Gastroesophageal sphincter (tissue), 3 donors: ENCODE data around the gene INAVA.

ENCODE experiments used
- EP300 ChIP-seq: sonication (generic); formaldehyde crosslinking; IDR thresholded peaks from one replicate; pipeline ENCODE4 v1.6.1; 2017; ENCODE audit warnings: antibody characterized with exemption, mild to moderate bottlenecking
- POLR2A ChIP-seq, 2 donors: fragments of 450-650 bp; IDR thresholded peaks; one replicate each; pipeline ENCODE4 v1.6.1; 2017; ENCODE audit warnings: antibody characterized with exemption in 2 of 2, mild to moderate bottlenecking in 2 of 2, moderate library complexity in 1 of 2
- POLR2AphosphoS5 ChIP-seq: sonication (generic); formaldehyde crosslinking; IDR thresholded peaks from one replicate; pipeline ENCODE4 v1.6.1; 2017; ENCODE audit warnings: antibody characterized with exemption
- TF ChIP-seq, protein P1 (sequence below), 4 experiments: fragments of 200-600 bp in 2 of 4; fragments of 450-650 bp in 2 of 4; sonication (generic) in 1 of 4; IDR thresholded peaks; one replicate each; pipeline ENCODE4 v1.5.1; 2017 to 2019; ENCODE audit warnings: antibody characterized with exemption in 4 of 4, mild to moderate bottlenecking in 2 of 4, moderate library complexity in 2 of 4

DNA sequence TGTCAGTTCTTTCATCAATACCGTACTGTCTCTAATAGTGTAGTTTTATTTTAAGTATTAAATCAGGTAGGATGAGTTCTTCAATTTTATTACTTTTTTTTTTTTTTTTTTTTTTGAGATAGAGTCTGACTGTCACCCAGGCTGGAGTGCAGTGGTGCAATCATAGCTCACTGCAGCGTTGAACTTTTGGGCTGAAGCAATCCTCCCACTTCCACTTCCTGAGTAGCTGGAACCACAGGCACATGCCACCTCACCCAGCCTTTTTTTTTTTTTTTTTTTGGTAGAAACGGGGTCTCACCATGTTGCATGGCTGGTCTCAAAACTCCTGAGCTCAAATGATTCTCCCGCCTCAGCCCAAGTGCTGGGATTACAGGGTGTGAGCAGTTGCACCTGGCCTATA lies 44.3 kb downstream of the INAVA start:
- no peak for TF ChIP-seq EP300
- TF ChIP-seq, protein P1, sequence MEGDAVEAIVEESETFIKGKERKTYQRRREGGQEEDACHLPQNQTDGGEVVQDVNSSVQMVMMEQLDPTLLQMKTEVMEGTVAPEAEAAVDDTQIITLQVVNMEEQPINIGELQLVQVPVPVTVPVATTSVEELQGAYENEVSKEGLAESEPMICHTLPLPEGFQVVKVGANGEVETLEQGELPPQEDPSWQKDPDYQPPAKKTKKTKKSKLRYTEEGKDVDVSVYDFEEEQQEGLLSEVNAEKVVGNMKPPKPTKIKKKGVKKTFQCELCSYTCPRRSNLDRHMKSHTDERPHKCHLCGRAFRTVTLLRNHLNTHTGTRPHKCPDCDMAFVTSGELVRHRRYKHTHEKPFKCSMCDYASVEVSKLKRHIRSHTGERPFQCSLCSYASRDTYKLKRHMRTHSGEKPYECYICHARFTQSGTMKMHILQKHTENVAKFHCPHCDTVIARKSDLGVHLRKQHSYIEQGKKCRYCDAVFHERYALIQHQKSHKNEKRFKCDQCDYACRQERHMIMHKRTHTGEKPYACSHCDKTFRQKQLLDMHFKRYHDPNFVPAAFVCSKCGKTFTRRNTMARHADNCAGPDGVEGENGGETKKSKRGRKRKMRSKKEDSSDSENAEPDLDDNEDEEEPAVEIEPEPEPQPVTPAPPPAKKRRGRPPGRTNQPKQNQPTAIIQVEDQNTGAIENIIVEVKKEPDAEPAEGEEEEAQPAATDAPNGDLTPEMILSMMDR (IDR thresholded peaks at IDR 0.05), result no peak
- no peak for TF ChIP-seq POLR2A (IDR thresholded peaks at IDR 0.05)
- no peak for TF ChIP-seq POLR2AphosphoS5
